ENCODE measurements around the gene ICOS. TPM values are rescaled to one million over a fixed set of nuclear protein-coding genes. Genes with fewer than 3 reads are reported as not detected.

The ICOS gene
- total RNA-seq, 1 experiment from 2014 or later, result not detected

DNA sequence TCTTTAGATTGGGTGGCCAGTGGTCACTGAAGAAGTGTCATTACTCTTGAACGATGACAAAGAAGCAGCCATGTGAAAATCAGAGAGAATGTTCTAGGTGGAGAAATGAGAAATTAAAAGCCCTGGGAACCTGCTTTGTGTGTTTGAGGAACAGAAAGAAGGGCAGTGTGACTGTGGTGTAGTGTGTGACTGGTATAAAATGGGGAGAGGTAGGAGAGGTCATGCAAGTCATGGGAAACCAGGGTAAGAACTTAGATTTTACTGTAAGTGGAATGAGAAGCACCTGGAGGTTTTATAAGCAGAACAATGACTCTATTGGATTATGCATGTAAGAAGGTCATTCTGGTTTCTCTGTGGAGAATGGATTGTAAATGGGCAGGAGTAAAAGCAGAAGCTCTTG is 12.2 kb downstream of the ICOS start:
- H3K27me3 Mint-ChIP-seq (ENCODE audit: insufficient read depth, unreplicated experiment), result peaks cover 4% of the 10 kb centered on the region
- CTCF ChIA-PET, result no interaction called here
- POLR2A ChIA-PET, result no interaction called here

DNA sequence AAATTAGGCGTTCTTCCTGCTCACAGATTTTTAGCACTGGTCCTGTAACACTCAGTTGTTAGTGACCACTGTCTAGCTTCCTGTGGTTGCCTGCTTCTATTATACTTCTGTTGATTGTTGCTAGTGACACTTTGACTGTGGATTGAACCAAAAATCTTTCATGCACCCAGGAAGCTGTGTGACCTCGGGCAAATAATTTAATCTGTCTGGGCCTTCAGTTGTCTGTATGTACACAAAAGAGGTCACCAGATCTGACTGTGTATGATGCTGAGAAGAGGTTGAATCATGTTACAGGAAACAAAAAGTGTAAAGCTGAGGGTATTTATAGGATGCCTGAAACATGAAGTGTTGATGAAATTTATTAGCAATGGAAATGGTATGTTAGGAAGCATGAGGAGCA is 12.7 kb downstream of the ICOS start:
- Histone ChIP-seq H3K4me3 (ENCODE audit: low read depth, low read length) (no peak overlapping the region), H3K4me1 (no peaks in the 10 kb centered on the region), H3K27me3 (replicated peaks; ENCODE audit: control insufficient read depth, insufficient read depth, low read length) (no peaks in the 10 kb centered on the region), H3K36me3 (ENCODE audit: control insufficient read depth, insufficient read depth, low read length) (no peaks in the 10 kb centered on the region), H3K9me3 (peaks cover 5% of the 10 kb centered on the region)
- BruUV-seq (replicated peaks), result no TSS peak
- ChIA-PET CTCF (no interaction called here), POLR2A (no interaction called here)
- TF ChIP-seq, protein P1, sequence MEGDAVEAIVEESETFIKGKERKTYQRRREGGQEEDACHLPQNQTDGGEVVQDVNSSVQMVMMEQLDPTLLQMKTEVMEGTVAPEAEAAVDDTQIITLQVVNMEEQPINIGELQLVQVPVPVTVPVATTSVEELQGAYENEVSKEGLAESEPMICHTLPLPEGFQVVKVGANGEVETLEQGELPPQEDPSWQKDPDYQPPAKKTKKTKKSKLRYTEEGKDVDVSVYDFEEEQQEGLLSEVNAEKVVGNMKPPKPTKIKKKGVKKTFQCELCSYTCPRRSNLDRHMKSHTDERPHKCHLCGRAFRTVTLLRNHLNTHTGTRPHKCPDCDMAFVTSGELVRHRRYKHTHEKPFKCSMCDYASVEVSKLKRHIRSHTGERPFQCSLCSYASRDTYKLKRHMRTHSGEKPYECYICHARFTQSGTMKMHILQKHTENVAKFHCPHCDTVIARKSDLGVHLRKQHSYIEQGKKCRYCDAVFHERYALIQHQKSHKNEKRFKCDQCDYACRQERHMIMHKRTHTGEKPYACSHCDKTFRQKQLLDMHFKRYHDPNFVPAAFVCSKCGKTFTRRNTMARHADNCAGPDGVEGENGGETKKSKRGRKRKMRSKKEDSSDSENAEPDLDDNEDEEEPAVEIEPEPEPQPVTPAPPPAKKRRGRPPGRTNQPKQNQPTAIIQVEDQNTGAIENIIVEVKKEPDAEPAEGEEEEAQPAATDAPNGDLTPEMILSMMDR (IDR thresholded peaks at IDR 0.05; ENCODE audit: insufficient read depth in 1 of 2, low read depth in 1 of 2, low read length in 1 of 2, severe bottlenecking in 1 of 2, unreplicated experiment in 1 of 2), result no peak
- no peaks in the 10 kb centered on the region for H3K4me1 Mint-ChIP-seq (ENCODE audit: low read depth, unreplicated experiment)
- peaks cover 12% of the 10 kb centered on the region for H3K9me3 Mint-ChIP-seq (ENCODE audit: unreplicated experiment)
- H3K27me3 Mint-ChIP-seq (ENCODE audit: insufficient read depth, unreplicated experiment), result peaks cover 4% of the 10 kb centered on the region
- DNase-seq, result no peak
- no peak overlapping the region for H3K4me3 Mint-ChIP-seq (ENCODE audit: unreplicated experiment)
- H3K36me3 Mint-ChIP-seq (ENCODE audit: insufficient read depth, unreplicated experiment), result no peaks in the 10 kb centered on the region
- H3K27ac Mint-ChIP-seq (ENCODE audit: unreplicated experiment), result no peak overlapping the region
- intact Hi-C loops (cut with micrococcal nuclease; ENCODE audit: unreplicated experiment), result no loop called here

More for the DNA sequence above, 12.2 kb downstream of the ICOS start:
- H3K27ac Mint-ChIP-seq (ENCODE audit: unreplicated experiment), result no peak overlapping the region
- no peaks in the 10 kb centered on the region for H3K36me3 Mint-ChIP-seq (ENCODE audit: insufficient read depth, unreplicated experiment)
- BruUV-seq (replicated peaks), result no TSS peak
- no peaks in the 10 kb centered on the region for H3K4me1 Mint-ChIP-seq (ENCODE audit: low read depth, unreplicated experiment)
- no peak overlapping the region for H3K4me3 Mint-ChIP-seq (ENCODE audit: unreplicated experiment)
- peaks cover 17% of the 10 kb centered on the region for H3K9me3 Mint-ChIP-seq (ENCODE audit: unreplicated experiment)
- Histone ChIP-seq H3K27me3 (replicated peaks; ENCODE audit: control insufficient read depth, insufficient read depth, low read length) (no peaks in the 10 kb centered on the region), H3K4me3 (ENCODE audit: low read depth, low read length) (no peak overlapping the region), H3K4me1 (no peaks in the 10 kb centered on the region), H3K9me3 (peaks cover 10% of the 10 kb centered on the region), H3K36me3 (ENCODE audit: control insufficient read depth, insufficient read depth, low read length) (no peaks in the 10 kb centered on the region)
- DNase-seq, result no peak
- intact Hi-C loops (cut with micrococcal nuclease; ENCODE audit: unreplicated experiment), result no loop called here
- TF ChIP-seq, protein P1 (IDR thresholded peaks at IDR 0.05; ENCODE audit: insufficient read depth in 1 of 2, low read depth in 1 of 2, low read length in 1 of 2, severe bottlenecking in 1 of 2, unreplicated experiment in 1 of 2), result no peak

DNA sequence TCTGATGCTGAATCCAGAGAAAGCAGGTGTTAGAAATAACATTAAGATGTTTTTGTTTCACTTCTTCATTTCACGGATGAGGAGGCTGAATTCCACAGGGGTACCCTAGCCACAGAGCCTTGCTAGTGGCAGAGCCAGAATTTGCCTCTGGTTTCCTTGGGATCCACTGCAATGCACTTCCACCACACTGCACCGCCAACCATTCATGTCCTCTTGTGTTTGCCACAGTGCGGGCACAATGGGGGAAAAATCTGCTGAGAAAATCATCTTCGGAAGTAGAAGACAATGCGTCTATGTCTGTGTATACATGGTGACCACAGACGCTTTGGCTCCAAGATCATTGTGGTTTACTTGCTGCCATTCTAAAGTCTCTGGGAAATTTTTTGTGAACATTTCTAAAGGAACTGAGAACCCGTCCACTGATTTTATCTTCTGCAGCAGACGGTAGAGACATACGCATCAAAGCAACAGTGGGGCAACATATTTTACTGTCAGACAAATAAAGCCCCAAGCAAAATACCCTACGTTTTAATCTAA is 14.9 kb downstream of the ICOS start:
- no peaks in the 10 kb centered on the region for H3K9me3 ChIP-seq
- ChIA-PET POLR2A (no interaction called here), CTCF (no interaction called here)
- Mint-ChIP-seq H3K27me3 (ENCODE audit: insufficient read depth, unreplicated experiment) (no peaks in the 10 kb centered on the region), H3K27ac (ENCODE audit: unreplicated experiment) (no peak overlapping the region), H3K9me3 (ENCODE audit: unreplicated experiment) (no peaks in the 10 kb centered on the region), H3K36me3 (ENCODE audit: insufficient read depth, unreplicated experiment) (no peaks in the 10 kb centered on the region), H3K4me1 (ENCODE audit: low read depth, unreplicated experiment) (no peaks in the 10 kb centered on the region), H3K4me3 (ENCODE audit: unreplicated experiment) (no peak overlapping the region)
- no peaks in the 10 kb centered on the region for H3K4me1 ChIP-seq
- no peak overlapping the region for H3K4me3 ChIP-seq (ENCODE audit: low read depth, low read length)
- TF ChIP-seq, protein P1 (IDR thresholded peaks at IDR 0.05; ENCODE audit: insufficient read depth in 1 of 2, low read depth in 1 of 2, low read length in 1 of 2, severe bottlenecking in 1 of 2, unreplicated experiment in 1 of 2), result no peak
- H3K36me3 ChIP-seq (ENCODE audit: control insufficient read depth, insufficient read depth, low read length), result no peaks in the 10 kb centered on the region
- no TSS peak for BruUV-seq (replicated peaks)
- intact Hi-C loops (cut with micrococcal nuclease; ENCODE audit: unreplicated experiment), result no loop called here
- no peak for DNase-seq
- H3K27me3 ChIP-seq (replicated peaks; ENCODE audit: control insufficient read depth, insufficient read depth, low read length), result no peaks in the 10 kb centered on the region

Measured in Caco-2 (cell line).